Neural cell (in vitro differentiated cells): ENCODE measurements around the gene ABL2. TPM values are rescaled to one million over a fixed set of nuclear protein-coding genes. Genes with fewer than 3 reads are reported as not detected.

ENCODE experiments used
- H2AFZ ChIP-seq: fragments of 200-600, 300-800 bp; sonication (generic), shearing (Covaris generic); 2 replicates; pipeline ENCODE4 v1.6.0; 2014; ENCODE audit warnings: low read depth, mild to moderate bottlenecking, antibody characterized with exemption, low read length, moderate library complexity
- H3F3A ChIP-seq: fragments of 200-600 bp; shearing (Covaris generic); 2 replicates; pipeline ENCODE4 v1.6.1; 2016; ENCODE audit warnings: mild to moderate bottlenecking, moderate library complexity, mixed read lengths, antibody characterized with exemption, low read length; ENCODE audit not compliant: insufficient read depth, poor library complexity, severe bottlenecking
- H3K27ac ChIP-seq: fragments of 200-600, 300-800 bp; sonication (generic), shearing (Covaris generic); 2 replicates; pipeline ENCODE4 v1.5.1; 2014; ENCODE audit warnings: mild to moderate bottlenecking, low read length, moderate library complexity
- H3K27me3 ChIP-seq: fragments of 300-800, 200-600 bp; sonication (generic), shearing (Covaris generic); 2 replicates; pipeline ENCODE4 v1.6.0; 2014; ENCODE audit warnings: mild to moderate bottlenecking, low read depth, low read length, moderate library complexity; ENCODE audit not compliant: insufficient read depth
- H3K36me3 ChIP-seq: fragments of 300-800, 200-600 bp; sonication (generic), shearing (Covaris generic); 2 replicates; pipeline ENCODE4 v1.5.1; 2014; ENCODE audit warnings: mild to moderate bottlenecking, antibody characterized with exemption, low read length, moderate library complexity; ENCODE audit not compliant: insufficient read depth
- H3K4me2 ChIP-seq: fragments of 300-800, 200-600 bp; sonication (generic), shearing (Covaris generic); 2 replicates; pipeline ENCODE4 v1.6.0; 2014; ENCODE audit warnings: mild to moderate bottlenecking, low read length
- H3K4me3 ChIP-seq: fragments of 300-800, 200-600 bp; sonication (generic), shearing (Covaris generic); 2 replicates; pipeline ENCODE4 v1.5.1; 2014; ENCODE audit warnings: mild to moderate bottlenecking, low read length, moderate library complexity
- H3K79me2 ChIP-seq: fragments of 200-600 bp; shearing (Covaris generic); replicated peaks from 2 replicates; pipeline ENCODE4 v1.6.0; 2014; ENCODE audit warnings: mild to moderate bottlenecking, low read length, moderate library complexity; ENCODE audit not compliant: insufficient read depth
- H3K9ac ChIP-seq: fragments of 300-800, 200-600 bp; sonication (generic), shearing (Covaris generic); 2 replicates; pipeline ENCODE4 v1.6.1; 2016; ENCODE audit warnings: mild to moderate bottlenecking, low read length, mixed read lengths
- H3K9me2 ChIP-seq: fragments of 200-600 bp; shearing (Covaris generic); 2 replicates; pipeline ENCODE4 v1.6.1; 2016; ENCODE audit warnings: mild to moderate bottlenecking, low read length, mixed read lengths; ENCODE audit not compliant: insufficient read depth
- H3K9me3 ChIP-seq: fragments of 200-600, 300-800 bp; sonication (generic), shearing (Covaris generic); 2 replicates; pipeline ENCODE4 v1.6.1; 2016; ENCODE audit warnings: mild to moderate bottlenecking, mixed run types, low read length, moderate library complexity, mixed read lengths
- H4K20me1 ChIP-seq: fragments of 200-600 bp; shearing (Covaris generic); 2 replicates; pipeline ENCODE4 v1.6.1; 2016; ENCODE audit warnings: mild to moderate bottlenecking, mixed run types; ENCODE audit not compliant: insufficient read depth
- CTCF ChIP-seq: fragments of 450-650 bp; IDR thresholded peaks from 2 replicates; pipeline ENCODE4 v1.5.1; 2014; ENCODE audit warnings: antibody characterized with exemption, mild to moderate bottlenecking, moderate library complexity; ENCODE audit not compliant: poor library complexity, severe bottlenecking
- EP300 ChIP-seq: fragments of 450-650 bp; conservative IDR thresholded peaks from 2 replicates; pipeline ENCODE4 v1.6.1; 2014; ENCODE audit warnings: antibody characterized with exemption, mild to moderate bottlenecking, moderate library complexity; ENCODE audit not compliant: poor library complexity, severe bottlenecking
- EZH2 ChIP-seq: fragments of 200-600, 300-800 bp; shearing (Covaris generic), sonication (generic); IDR thresholded peaks from 2 replicates; pipeline ENCODE4 v1.6.1; 2014; ENCODE audit warnings: antibody characterized with exemption, low read length, borderline replicate concordance, mild to moderate bottlenecking; ENCODE audit not compliant: insufficient read depth, poor library complexity, severe bottlenecking
- MXI1 ChIP-seq: fragments of 450-650 bp; conservative IDR thresholded peaks from 2 replicates; pipeline ENCODE4 v1.6.1; 2014; ENCODE audit warnings: antibody characterized with exemption, mild to moderate bottlenecking; ENCODE audit not compliant: poor library complexity, severe bottlenecking
- POLR2AphosphoS5 ChIP-seq: IDR thresholded peaks from 2 replicates; pipeline ENCODE4 v1.6.1; 2012
- RAD21 ChIP-seq: fragments of 450-650 bp; conservative IDR thresholded peaks from 2 replicates; pipeline ENCODE4 v1.6.1; 2014; ENCODE audit warnings: antibody characterized with exemption, mild to moderate bottlenecking, moderate library complexity
- REST ChIP-seq: IDR thresholded peaks from 2 replicates; pipeline ENCODE4 v1.6.1; 2012; ENCODE audit warnings: borderline replicate concordance
- SMC3 ChIP-seq: fragments of 450-650 bp; conservative IDR thresholded peaks from 2 replicates; pipeline ENCODE4 v1.6.1; 2014; ENCODE audit warnings: antibody characterized with exemption, mild to moderate bottlenecking, moderate library complexity; ENCODE audit not compliant: poor library complexity
- TAF1 ChIP-seq: IDR thresholded peaks from 2 replicates; pipeline ENCODE4 v1.6.1; 2012; ENCODE audit warnings: low read depth
- polyA plus RNA-seq: library from polyadenylated mRNA; depleted of rRNA; stranded (reverse); fragments of >200 nt; gene quantifications from 2 replicates; pipeline ENCODE4 v1.2.3, GENCODE V29; 2014

Gene ABL2
- polyA plus RNA-seq, 1 donor from 2014 or later, result 9.8 TPM

- Histone ChIP-seq H3K9me2 (no peaks in the 10 kb centered on the region), H3K27ac (no peak overlapping the region), H2AFZ (no peak overlapping the region), H3K4me3 (no peak overlapping the region), H3K9me3 (no peaks in the 10 kb centered on the region), H3K9ac (no peak overlapping the region), H3K27me3 (no peaks in the 10 kb centered on the region), H3K36me3 (no peaks in the 10 kb centered on the region), H3F3A (no peaks in the 10 kb centered on the region), H3K4me2 (no peak overlapping the region), H3K79me2 (no peaks in the 10 kb centered on the region), H4K20me1 (no peaks in the 10 kb centered on the region)
- TF ChIP-seq CTCF (no peak), TAF1 (no peak), POLR2AphosphoS5 (no peak), EP300 (no peak), REST (no peak), MXI1 (no peak), EZH2 (no peak), SMC3 (no peak), RAD21 (no peak)
Measured at GRCh38 chr1:179101566-179101965, 127.9 kb downstream of the ABL2 start.

GRCh38 chr1:179099891-179100290 is 129.6 kb downstream of the ABL2 start:
- Histone ChIP-seq H2AFZ (no peak overlapping the region), H3K27me3 (no peaks in the 10 kb centered on the region), H3K9me2 (no peaks in the 10 kb centered on the region), H3K9me3 (no peaks in the 10 kb centered on the region), H3K36me3 (no peaks in the 10 kb centered on the region), H3K4me2 (no peak overlapping the region), H3F3A (no peaks in the 10 kb centered on the region), H3K27ac (no peak overlapping the region), H3K9ac (no peak overlapping the region), H4K20me1 (no peaks in the 10 kb centered on the region), H3K79me2 (no peaks in the 10 kb centered on the region), H3K4me3 (no peak overlapping the region)
- TF ChIP-seq CTCF (no peak), SMC3 (no peak), EP300 (no peak), RAD21 (no peak), POLR2AphosphoS5 (no peak), MXI1 (no peak), REST (no peak)
